Measurements from ENCODE around the gene TRNAU1AP. TPM values are rescaled to one million over a fixed set of nuclear protein-coding genes. Genes with fewer than 3 reads are reported as not detected.

TRNAU1AP gene
- total and polyA plus RNA-seq, 2 of the 13 experiments (the other 11 are each of a cell fraction or from before 2014, with no cell fraction given), result 29.0 to 42.9 TPM

DNA sequence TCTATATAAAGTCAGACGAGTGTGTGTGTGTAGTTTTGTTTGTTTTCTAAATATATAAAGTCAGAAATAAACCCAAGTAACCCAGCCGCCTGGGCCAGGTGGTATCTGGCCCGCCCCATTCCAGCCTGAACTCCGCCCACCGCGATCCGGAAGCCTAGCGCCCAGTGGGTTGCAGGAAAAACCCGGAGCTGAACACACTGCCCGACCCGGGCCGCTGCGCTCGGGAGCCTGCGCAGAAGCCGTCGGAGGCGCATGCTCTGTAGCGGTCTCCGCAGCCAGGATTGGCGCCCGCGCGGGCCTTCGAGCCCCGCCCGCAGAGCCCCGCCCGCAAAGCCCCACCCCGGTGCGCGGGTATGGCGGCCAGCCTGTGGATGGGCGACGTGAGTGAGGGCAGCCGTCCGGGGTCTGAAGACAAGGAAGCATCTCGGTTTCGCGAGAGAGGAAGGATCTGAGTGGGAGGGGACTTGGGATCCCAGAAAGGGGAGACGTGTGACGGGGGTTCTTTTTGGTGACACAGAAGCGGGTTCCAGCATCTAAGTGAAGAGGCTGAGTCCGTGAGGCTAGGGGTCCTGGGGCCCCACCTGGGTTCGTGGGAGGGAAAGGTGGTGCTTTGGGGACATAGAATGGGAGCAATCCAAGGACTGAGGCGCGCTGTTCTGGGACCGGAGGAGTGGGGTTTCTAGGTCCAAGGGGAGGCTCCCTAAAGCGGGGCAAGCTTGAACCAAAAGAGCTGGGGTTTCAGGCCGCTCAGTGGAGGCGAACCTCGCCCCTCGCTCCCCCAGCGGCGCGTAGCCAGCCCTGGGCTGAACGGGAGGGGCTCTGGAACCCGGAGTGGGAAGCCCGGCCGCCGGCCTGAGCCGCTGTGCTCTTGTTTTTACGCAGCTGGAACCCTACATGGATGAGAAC is at the start of gene TRNAU1AP (continued):
- TF ChIP-seq PLSCR1 (CRISPR knock-in tag; IDR thresholded peaks at IDR 0.05; ENCODE audit: borderline replicate concordance) (no peak), CAMTA2 (CRISPR knock-in tag; IDR thresholded peaks at IDR 0.05; ENCODE audit: borderline replicate concordance) (peak; percentile 67; the same call in 1 of the 2 replicates), GLI4 (CRISPR knock-in tag; IDR thresholded peaks at IDR 0.05; ENCODE audit: borderline replicate concordance) (no peak), ZBED4 (CRISPR knock-in tag; IDR thresholded peaks at IDR 0.05; ENCODE audit: borderline replicate concordance) (peak; percentile 83), EED (CRISPR knock-in tag; IDR thresholded peaks at IDR 0.05) (0 out of 2 replicates have a peak, but pooled peaks have one; percentile 32), ZNF318 (CRISPR knock-in tag; IDR thresholded peaks at IDR 0.05) (no peak), ZFP36 (IDR thresholded peaks at IDR 0.05; ENCODE audit: borderline replicate concordance, low read depth, low read length, partially characterized antibody) (no peak), HNRNPK (IDR thresholded peaks at IDR 0.05; ENCODE audit: low read depth, low read length, poor library complexity, severe bottlenecking) (peak; percentile 65), PRMT3 (CRISPR knock-in tag; IDR thresholded peaks at IDR 0.05; ENCODE audit: borderline replicate concordance, low read depth) (no peak)
- TF ChIP-seq, protein P1, sequence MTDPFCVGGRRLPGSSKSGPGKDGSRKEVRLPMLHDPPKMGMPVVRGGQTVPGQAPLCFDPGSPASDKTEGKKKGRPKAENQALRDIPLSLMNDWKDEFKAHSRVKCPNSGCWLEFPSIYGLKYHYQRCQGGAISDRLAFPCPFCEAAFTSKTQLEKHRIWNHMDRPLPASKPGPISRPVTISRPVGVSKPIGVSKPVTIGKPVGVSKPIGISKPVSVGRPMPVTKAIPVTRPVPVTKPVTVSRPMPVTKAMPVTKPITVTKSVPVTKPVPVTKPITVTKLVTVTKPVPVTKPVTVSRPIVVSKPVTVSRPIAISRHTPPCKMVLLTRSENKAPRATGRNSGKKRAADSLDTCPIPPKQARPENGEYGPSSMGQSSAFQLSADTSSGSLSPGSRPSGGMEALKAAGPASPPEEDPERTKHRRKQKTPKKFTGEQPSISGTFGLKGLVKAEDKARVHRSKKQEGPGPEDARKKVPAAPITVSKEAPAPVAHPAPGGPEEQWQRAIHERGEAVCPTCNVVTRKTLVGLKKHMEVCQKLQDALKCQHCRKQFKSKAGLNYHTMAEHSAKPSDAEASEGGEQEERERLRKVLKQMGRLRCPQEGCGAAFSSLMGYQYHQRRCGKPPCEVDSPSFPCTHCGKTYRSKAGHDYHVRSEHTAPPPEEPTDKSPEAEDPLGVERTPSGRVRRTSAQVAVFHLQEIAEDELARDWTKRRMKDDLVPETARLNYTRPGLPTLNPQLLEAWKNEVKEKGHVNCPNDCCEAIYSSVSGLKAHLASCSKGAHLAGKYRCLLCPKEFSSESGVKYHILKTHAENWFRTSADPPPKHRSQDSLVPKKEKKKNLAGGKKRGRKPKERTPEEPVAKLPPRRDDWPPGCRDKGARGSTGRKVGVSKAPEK (CRISPR knock-in tag; IDR thresholded peaks at IDR 0.05; ENCODE audit: borderline replicate concordance), result no peak
